Neural progenitor cell (in vitro differentiated cells): Measurements from ENCODE around the gene WNT3A. TPM values are rescaled to one million over a fixed set of nuclear protein-coding genes. Genes with fewer than 3 reads are reported as not detected.
A peak's percentile ranks its signal among the peaks of the same experiment; 100 is the strongest.

Source experiments
- DNase-seq: peaks from one replicate; pipeline ENCODE4 v3.0.0-alpha.2; 2016; ENCODE audit warnings: low spot score
- H2AFZ ChIP-seq: fragments of 200-600 bp; sonication (generic); replicated peaks from 2 replicates; pipeline ENCODE4 v1.6.1; 2016; ENCODE audit warnings: antibody characterized with exemption
- H3F3A ChIP-seq: fragments of 200-600 bp; sonication (generic); 2 replicates; pipeline ENCODE4 v1.6.1; 2016; ENCODE audit warnings: antibody characterized with exemption, low read depth
- H3K27ac ChIP-seq: fragments of 200-600 bp; sonication (generic); 2 replicates; pipeline ENCODE4 v1.5.1; 2016; ENCODE audit warnings: mild to moderate bottlenecking
- H3K27me3 ChIP-seq: fragments of 200-600 bp; sonication (generic); 2 replicates; pipeline ENCODE4 v1.6.1; 2016; ENCODE audit warnings: mild to moderate bottlenecking, moderate library complexity
- H3K36me3 ChIP-seq: fragments of 200-600 bp; sonication (generic); 2 replicates; pipeline ENCODE4 v1.5.1; 2016
- H3K4me1 ChIP-seq: fragments of 200-600 bp; sonication (generic); 2 replicates; pipeline ENCODE4 v1.6.1; 2016; ENCODE audit warnings: mixed run types
- H3K4me2 ChIP-seq: fragments of 200-600 bp; sonication (generic); 2 replicates; pipeline ENCODE4 v1.6.1; 2016
- H3K4me3 ChIP-seq: fragments of 200-600 bp; sonication (generic); 2 replicates; pipeline ENCODE4 v1.5.1; 2016
- H3K79me2 ChIP-seq: fragments of 200-600 bp; sonication (generic); 2 replicates; pipeline ENCODE4 v1.6.1; 2016; ENCODE audit warnings: low read depth
- H3K9ac ChIP-seq: fragments of 200-600 bp; sonication (generic); 2 replicates; pipeline ENCODE4 v1.6.1; 2016
- H3K9me3 ChIP-seq: fragments of 200-600 bp; sonication (generic); 2 replicates; pipeline ENCODE4 v1.5.1; 2016; ENCODE audit warnings: low read depth
- H4K20me1 ChIP-seq: fragments of 200-600 bp; sonication (generic); 2 replicates; pipeline ENCODE4 v1.6.1; 2016; ENCODE audit warnings: low read depth
- H3K27ac Mint-ChIP-seq: 3 replicates; pipeline ENCODE4 v1.8.0; 2021; ENCODE audit warnings: mixed read lengths
- H3K27me3 Mint-ChIP-seq: 2 replicates; pipeline ENCODE4 v1.8.0; 2022; ENCODE audit warnings: low read depth, mild to moderate bottlenecking, inconsistent platforms, moderate library complexity, mixed read lengths; ENCODE audit not compliant: insufficient read depth
- H3K36me3 Mint-ChIP-seq: 3 replicates; pipeline ENCODE4 v1.8.0; 2021; ENCODE audit warnings: mixed read lengths
- H3K4me1 Mint-ChIP-seq: 3 replicates; pipeline ENCODE4 v1.8.0; 2021; ENCODE audit warnings: mixed read lengths
- H3K4me3 Mint-ChIP-seq: 3 replicates; pipeline ENCODE4 v1.8.0; 2021; ENCODE audit warnings: mild to moderate bottlenecking, moderate library complexity, mixed read lengths
- H3K9me3 Mint-ChIP-seq: 3 replicates; pipeline ENCODE4 v1.8.0; 2020; ENCODE audit warnings: mixed read lengths
- EZH2 ChIP-seq: fragments of 200-600 bp; sonication (generic); IDR thresholded peaks from 2 replicates; pipeline ENCODE4 v1.6.1; 2017; ENCODE audit warnings: antibody characterized with exemption, mild to moderate bottlenecking, moderate library complexity
- EZH2phosphoT487 ChIP-seq: fragments of 200-600 bp; sonication (generic); IDR thresholded peaks from 2 replicates; pipeline ENCODE4 v1.6.1; 2017; ENCODE audit warnings: antibody characterized with exemption
- total RNA-seq: library from RNA; depleted of rRNA; stranded (reverse); fragments of >200 nt; gene quantifications from 2 replicates; pipeline ENCODE4 v1.2.3, GENCODE V29; 2015; ENCODE audit warnings: low replicate concordance
- TF ChIP-seq, protein P1 (sequence below): fragments of 200-600 bp; sonication (generic); IDR thresholded peaks from 2 replicates; pipeline ENCODE4 v1.5.1; 2017; ENCODE audit warnings: antibody characterized with exemption, mild to moderate bottlenecking

WNT3A gene
- total RNA-seq, 1 donor from 2014 or later, result not detected

DNA sequence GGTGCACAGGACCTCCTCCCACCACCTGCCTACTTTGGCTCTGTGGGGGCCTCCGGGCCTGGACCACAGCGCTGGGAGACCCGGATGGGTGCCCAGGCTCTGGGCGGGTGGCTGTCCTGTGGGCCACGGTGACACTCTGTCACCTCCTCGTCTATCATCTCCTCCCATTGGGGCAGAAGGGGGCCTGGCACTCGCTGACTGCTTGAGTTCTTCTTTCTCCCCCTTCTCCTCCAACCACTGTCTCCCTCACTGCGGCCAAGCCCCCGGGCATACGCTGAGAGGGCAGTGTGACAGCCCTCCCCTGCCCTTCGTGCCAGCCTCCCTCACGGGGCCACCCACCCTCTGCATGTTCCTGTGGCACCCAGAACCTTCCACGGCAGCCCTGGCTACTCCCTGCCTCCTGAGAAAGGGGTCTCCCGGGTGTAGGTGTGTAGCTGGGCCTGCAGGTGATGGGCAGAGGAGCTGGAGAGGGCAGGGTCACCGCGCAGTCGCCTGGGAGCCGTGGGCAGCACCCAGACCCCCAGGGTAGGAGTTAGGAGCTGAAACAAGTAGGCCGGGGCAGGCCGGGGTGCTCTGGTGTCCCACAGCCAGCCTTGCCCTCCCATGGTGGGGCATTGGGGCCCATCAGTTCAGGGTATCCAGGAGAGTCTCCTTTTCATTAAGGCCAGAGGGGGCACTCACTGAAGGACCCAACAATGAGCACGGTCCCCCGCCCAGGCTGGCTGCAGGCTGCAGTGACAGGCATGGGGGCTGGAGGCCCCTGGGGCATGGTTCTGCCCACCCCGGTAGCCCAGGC is 66.5 kb downstream of the WNT3A start:
- no peak overlapping the region for H3K9ac ChIP-seq
- Mint-ChIP-seq H3K9me3 (no peaks in the 10 kb centered on the region), H3K36me3 (no peaks in the 10 kb centered on the region), H3K4me1 (peaks cover 24% of the 10 kb centered on the region), H3K27ac (no peak overlapping the region), H3K4me3 (no peak overlapping the region), H3K27me3 (peaks cover 11% of the 10 kb centered on the region)
- no peak overlapping the region for H3K27ac ChIP-seq
- H3K36me3 ChIP-seq, result no peaks in the 10 kb centered on the region
- peak overlapping the region; percentile 47 for H3K4me2 ChIP-seq
- H2AFZ ChIP-seq, result no peak overlapping the region
- H3K27me3 ChIP-seq, result peaks cover 84% of the 10 kb centered on the region
- peaks cover 13% of the 10 kb centered on the region for H4K20me1 ChIP-seq
- H3K4me1 ChIP-seq, result peaks cover 9% of the 10 kb centered on the region
- no peak for DNase-seq
- H3K4me3 ChIP-seq, result no peak overlapping the region
- H3K79me2 ChIP-seq, result no peaks in the 10 kb centered on the region
- no peaks in the 10 kb centered on the region for H3K9me3 ChIP-seq
- H3F3A ChIP-seq, result no peaks in the 10 kb centered on the region
- no peak for TF ChIP-seq EZH2
- TF ChIP-seq EZH2phosphoT487, result no peak
- TF ChIP-seq, protein P1, sequence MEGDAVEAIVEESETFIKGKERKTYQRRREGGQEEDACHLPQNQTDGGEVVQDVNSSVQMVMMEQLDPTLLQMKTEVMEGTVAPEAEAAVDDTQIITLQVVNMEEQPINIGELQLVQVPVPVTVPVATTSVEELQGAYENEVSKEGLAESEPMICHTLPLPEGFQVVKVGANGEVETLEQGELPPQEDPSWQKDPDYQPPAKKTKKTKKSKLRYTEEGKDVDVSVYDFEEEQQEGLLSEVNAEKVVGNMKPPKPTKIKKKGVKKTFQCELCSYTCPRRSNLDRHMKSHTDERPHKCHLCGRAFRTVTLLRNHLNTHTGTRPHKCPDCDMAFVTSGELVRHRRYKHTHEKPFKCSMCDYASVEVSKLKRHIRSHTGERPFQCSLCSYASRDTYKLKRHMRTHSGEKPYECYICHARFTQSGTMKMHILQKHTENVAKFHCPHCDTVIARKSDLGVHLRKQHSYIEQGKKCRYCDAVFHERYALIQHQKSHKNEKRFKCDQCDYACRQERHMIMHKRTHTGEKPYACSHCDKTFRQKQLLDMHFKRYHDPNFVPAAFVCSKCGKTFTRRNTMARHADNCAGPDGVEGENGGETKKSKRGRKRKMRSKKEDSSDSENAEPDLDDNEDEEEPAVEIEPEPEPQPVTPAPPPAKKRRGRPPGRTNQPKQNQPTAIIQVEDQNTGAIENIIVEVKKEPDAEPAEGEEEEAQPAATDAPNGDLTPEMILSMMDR, result no peak

DNA sequence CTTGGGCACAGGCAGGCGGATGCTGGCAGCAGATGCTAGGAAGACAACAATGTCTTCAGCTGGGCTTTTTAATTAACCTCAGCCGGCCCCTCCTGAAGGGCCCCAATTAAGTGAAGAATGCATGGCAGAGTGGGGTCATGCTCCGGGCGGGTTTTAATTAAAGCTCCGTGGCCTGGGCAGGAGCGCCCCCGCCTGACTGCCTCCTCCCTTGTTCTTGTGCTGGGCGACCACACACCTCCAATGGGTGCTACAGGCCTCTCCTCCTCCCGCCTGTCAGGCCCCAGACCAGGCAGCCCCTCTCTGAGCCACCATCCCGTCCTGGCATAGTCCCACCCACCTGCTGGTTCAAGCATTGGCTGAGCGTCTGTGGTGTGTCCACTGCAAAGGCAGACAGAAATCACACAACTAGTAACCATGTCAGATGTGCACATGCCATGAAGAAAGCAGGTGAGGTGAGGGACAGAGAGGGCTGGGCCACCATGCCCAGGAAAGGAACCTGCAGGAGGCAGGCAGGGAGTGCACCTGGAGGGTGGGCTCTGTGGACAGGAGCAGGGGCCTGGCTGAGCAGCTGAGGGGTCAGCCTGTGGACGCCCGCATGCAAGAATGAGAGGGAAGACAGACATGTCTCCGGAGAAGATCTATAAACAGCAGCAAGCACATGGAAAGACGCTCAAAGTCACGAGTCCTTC is 67.2 kb downstream of the WNT3A start:
- H3K27ac Mint-ChIP-seq, result peak overlapping the region; percentile 93
- peak; percentile 59 for TF ChIP-seq EZH2
- TF ChIP-seq EZH2phosphoT487, result no peak
- TF ChIP-seq, protein P1, result peak; percentile 48
- Histone ChIP-seq H2AFZ (no peak overlapping the region), H3K27ac (no peak overlapping the region), H4K20me1 (peaks cover 13% of the 10 kb centered on the region), H3K27me3 (peaks cover 76% of the 10 kb centered on the region), H3K9ac (no peak overlapping the region), H3K4me2 (peak overlapping the region; percentile 47), H3K9me3 (no peaks in the 10 kb centered on the region), H3K36me3 (no peaks in the 10 kb centered on the region), H3K4me1 (peaks cover 16% of the 10 kb centered on the region), H3F3A (no peaks in the 10 kb centered on the region), H3K4me3 (no peak overlapping the region), H3K79me2 (no peaks in the 10 kb centered on the region)
- H3K4me1 Mint-ChIP-seq, result peaks cover 29% of the 10 kb centered on the region
- H3K27me3 Mint-ChIP-seq, result peaks cover 11% of the 10 kb centered on the region
- peak; percentile 79 for DNase-seq
- H3K9me3 Mint-ChIP-seq, result no peaks in the 10 kb centered on the region
- H3K4me3 Mint-ChIP-seq, result peak overlapping the region; percentile 74
- H3K36me3 Mint-ChIP-seq, result no peaks in the 10 kb centered on the region

DNA sequence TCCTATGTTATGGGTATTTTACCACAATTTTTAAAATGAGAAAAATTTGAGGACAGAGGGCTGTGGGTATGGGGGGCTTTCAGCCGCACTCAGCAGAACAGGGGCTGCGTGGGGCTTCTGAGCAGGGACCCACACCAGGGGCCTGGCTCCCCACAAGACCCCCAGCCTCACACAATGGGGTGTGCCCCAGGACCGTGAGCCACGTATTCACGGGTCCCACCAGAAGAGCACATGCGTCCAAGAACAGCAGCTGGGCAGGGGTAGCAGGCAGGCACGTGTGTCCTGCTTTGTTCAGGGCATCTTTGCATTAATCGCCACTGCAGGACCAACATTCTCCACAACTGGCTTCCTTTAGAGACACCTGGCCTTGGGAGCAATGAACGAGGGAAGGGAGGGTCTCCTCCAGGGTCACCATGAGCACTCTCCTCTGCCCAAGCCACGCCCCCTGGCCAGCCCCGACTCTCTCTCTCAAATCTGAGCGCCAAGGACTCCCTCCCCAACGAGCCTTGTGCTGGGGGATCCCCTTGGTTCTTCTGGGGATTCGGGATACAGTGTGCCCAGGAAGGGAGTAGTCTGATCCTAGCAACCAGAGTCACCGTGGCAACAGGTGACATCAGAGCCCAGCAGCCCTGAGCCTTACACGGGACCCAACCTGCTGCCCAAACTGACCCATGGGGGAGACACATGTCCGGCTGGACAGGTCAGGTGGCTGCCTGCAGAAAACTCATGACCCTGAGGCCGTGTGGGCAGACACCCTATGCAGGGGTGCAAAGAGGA is 68.3 kb downstream of the WNT3A start:
- no peak overlapping the region for H3K4me3 ChIP-seq
- peaks cover 16% of the 10 kb centered on the region for H3K4me1 ChIP-seq
- no peak overlapping the region for H3K9ac ChIP-seq
- H3K27ac ChIP-seq, result no peak overlapping the region
- TF ChIP-seq EZH2 (no peak), EZH2phosphoT487 (no peak)
- TF ChIP-seq, protein P1, result no peak
- H3K9me3 ChIP-seq, result no peaks in the 10 kb centered on the region
- peaks cover 31% of the 10 kb centered on the region for H3K4me1 Mint-ChIP-seq
- H3K27me3 ChIP-seq, result peaks cover 65% of the 10 kb centered on the region
- H3K36me3 ChIP-seq, result no peaks in the 10 kb centered on the region
- H3K9me3 Mint-ChIP-seq, result no peaks in the 10 kb centered on the region
- no peak overlapping the region for H2AFZ ChIP-seq
- H4K20me1 ChIP-seq, result peaks cover 13% of the 10 kb centered on the region
- no peaks in the 10 kb centered on the region for H3K79me2 ChIP-seq
- no peak overlapping the region for H3K4me3 Mint-ChIP-seq
- H3K27me3 Mint-ChIP-seq, result peaks cover 11% of the 10 kb centered on the region
- no peak overlapping the region for H3K27ac Mint-ChIP-seq
- DNase-seq, result no peak
- no peak overlapping the region for H3K4me2 ChIP-seq
- H3K36me3 Mint-ChIP-seq, result no peaks in the 10 kb centered on the region
- H3F3A ChIP-seq, result no peaks in the 10 kb centered on the region
